ENCODE results near the gene TOB2.

- no peak for TF ChIP-seq CTCF (IDR thresholded peaks at IDR 0.05)
- no peak for TF ChIP-seq POLR2A (IDR thresholded peaks at IDR 0.05)
These were observed 49.3 kb downstream of the TOB2 start for GRCh38 chr22:41397143-41397811.
